Measurements from ENCODE around the gene RRAS.
"Not testable (repeated sequence)": the region's sequence is repeated elsewhere in the genome, so short reads cannot be mapped to it uniquely, and the experiment has no call there.

Gene RRAS

DNA sequence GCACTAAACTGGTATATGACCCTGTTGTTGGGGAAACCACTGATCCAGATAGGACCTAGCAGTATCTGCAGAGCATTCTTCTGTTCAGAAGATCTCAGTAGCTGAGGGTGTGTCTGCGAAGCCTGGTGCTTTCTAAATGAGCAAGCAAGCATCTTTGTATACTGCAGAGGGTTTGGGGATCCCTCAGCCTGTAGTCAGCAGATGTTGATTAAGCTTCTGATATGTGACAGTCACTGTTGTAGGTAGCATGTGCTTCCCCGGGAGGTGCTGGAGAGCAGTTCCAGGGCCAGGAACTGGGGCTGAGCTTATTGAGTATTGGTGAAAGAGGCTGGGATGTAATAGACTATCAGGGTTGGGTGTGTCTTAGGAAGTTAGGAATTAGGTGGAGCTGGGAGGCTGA is 3.5 kb upstream of the RRAS start:
- Histone ChIP-seq H3K9ac (ENCODE audit: low read depth in 1 of 2, low read length in 2 of 2) (peak overlapping the region in 1 of 2 donors; percentile 3), H3K27ac (ENCODE audit: low read depth, low read length) (no peak overlapping the region), H3K27me3 (ENCODE audit: control insufficient read depth in 1 of 2, insufficient read depth in 2 of 2, low read length in 2 of 2) (no peaks in the 10 kb centered on the region), H3K4me1 (ENCODE audit: control insufficient read depth in 1 of 2, insufficient read depth in 2 of 2, low read length in 2 of 2) (peaks cover 27 to 34% of the 10 kb centered on the region in 2 donors), H3K4me3 (ENCODE audit: low read depth in 1 of 2, low read length in 2 of 2) (peak overlapping the region in 1 of 2 donors; percentile 94), H3K36me3 (ENCODE audit: control insufficient read depth in 1 of 2, insufficient read depth in 2 of 2, low read length in 2 of 2) (peaks cover 15 to 31% of the 10 kb centered on the region in 2 donors), H3K9me3 (ENCODE audit: control insufficient read depth in 1 of 2, low read length in 2 of 2) (peaks cover 0 to 2% of the 10 kb centered on the region in 2 donors)

DNA sequence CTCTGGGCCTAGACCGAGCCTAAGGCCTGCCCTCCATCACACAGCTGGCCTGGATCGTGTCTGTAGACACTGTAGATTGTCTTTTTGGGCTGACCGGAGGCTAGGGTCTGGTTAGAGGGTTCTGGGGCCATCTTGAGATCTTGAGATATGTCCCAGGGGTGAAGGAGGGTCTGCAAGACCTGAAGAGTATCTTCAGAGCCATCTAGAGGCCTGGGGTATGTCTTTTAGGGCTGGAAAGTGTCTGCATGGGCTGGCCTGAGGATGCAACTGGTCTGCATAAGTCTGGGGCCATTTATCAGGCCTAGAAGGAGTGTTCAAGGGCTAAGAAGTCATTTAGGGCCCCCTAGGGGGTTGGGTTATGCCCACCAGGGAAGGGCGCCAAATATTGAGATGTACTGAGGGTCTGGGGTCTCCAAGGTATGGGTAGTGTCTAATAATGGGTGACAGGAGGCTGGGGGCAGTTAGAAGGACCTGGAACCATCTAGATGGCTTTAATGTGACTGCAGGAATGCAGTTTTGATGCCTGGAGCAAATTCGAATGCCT is 2.6 kb upstream of the RRAS start:
- Histone ChIP-seq H3K4me1 (ENCODE audit: control insufficient read depth in 1 of 2, insufficient read depth in 2 of 2, low read length in 2 of 2) (peaks cover 34 to 38% of the 10 kb centered on the region in 2 donors), H3K9ac (ENCODE audit: low read depth in 1 of 2, low read length in 2 of 2) (peak overlapping the region; percentile 93 to 99), H3K36me3 (ENCODE audit: control insufficient read depth in 1 of 2, insufficient read depth in 2 of 2, low read length in 2 of 2) (peaks cover 15 to 29% of the 10 kb centered on the region in 2 donors), H3K27me3 (ENCODE audit: control insufficient read depth in 1 of 2, insufficient read depth in 2 of 2, low read length in 2 of 2) (no peaks in the 10 kb centered on the region), H3K9me3 (ENCODE audit: control insufficient read depth in 1 of 2, low read length in 2 of 2) (peaks cover 0 to 2% of the 10 kb centered on the region in 2 donors), H3K27ac (ENCODE audit: low read depth, low read length) (peak overlapping the region; percentile 82), H3K4me3 (ENCODE audit: low read depth in 1 of 2, low read length in 2 of 2) (peak overlapping the region; percentile 94 to 100)

DNA sequence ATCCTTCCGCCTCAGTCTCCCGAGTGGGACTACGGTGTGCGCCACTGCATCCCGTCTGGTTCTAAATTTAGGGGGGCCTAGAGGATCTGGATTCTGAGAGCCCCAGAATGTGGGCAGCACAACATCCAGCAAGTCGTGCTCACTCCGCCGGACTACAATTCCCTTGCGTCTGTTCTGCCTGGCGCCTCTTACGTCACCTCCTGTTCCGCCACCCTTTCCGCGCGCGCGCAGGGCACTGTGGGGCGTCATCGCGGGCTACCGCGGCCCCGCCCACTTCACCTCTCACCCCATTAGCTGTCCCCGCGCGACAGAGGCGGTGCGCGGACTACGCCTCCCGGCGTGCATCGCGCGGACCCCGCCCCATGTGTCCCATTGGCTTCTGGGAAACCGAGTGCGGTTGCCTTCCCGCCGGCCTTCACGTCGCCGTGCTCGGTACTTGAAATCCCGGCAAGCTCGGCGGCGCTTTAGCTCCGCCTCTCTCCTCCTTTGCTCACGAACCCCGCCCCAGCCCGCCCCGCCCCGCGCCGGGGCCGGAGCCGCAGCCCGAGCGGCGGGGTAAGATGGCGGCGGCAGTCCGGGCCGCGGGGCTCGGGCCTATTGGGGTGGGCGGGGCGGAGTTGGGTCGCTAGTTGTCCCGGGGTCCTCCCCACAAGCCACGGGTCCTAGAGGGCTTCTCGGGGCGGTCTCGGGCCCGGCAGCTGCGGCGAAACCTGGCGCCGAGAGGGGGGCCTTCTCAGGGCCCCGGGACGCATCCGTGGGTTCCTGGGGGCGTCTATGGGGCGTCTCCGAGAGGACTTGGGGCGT is 1.9 kb upstream of the RRAS start, which contains the start of gene SCAF1:
TSS of gene SCAF1 (plus strand) at position 522 of the 804 bp plus-strand sequence. CDS start 2,818 bp downstream, outside the sequence.
- H3K4me1 ChIP-seq (ENCODE audit: control insufficient read depth in 1 of 2, insufficient read depth in 2 of 2, low read length in 2 of 2) = peaks cover 34 to 38% of the 10 kb centered on the region in 2 donors
- no peaks in the 10 kb centered on the region for H3K27me3 ChIP-seq (ENCODE audit: control insufficient read depth in 1 of 2, insufficient read depth in 2 of 2, low read length in 2 of 2)
- H3K36me3 ChIP-seq (ENCODE audit: control insufficient read depth in 1 of 2, insufficient read depth in 2 of 2, low read length in 2 of 2) = peaks cover 8 to 22% of the 10 kb centered on the region in 2 donors
- peak within 1 kb of the TSS; percentile 99 for H3K27ac ChIP-seq (ENCODE audit: low read depth, low read length)
- peak within 1 kb of the TSS; percentile 93 to 99 for H3K9ac ChIP-seq (ENCODE audit: low read depth in 1 of 2, low read length in 2 of 2)
- H3K4me3 ChIP-seq (ENCODE audit: low read depth in 1 of 2, low read length in 2 of 2) = peak within 1 kb of the TSS; percentile 94 to 100
- peaks cover 0 to 2% of the 10 kb centered on the region in 2 donors for H3K9me3 ChIP-seq (ENCODE audit: control insufficient read depth in 1 of 2, low read length in 2 of 2)

DNA sequence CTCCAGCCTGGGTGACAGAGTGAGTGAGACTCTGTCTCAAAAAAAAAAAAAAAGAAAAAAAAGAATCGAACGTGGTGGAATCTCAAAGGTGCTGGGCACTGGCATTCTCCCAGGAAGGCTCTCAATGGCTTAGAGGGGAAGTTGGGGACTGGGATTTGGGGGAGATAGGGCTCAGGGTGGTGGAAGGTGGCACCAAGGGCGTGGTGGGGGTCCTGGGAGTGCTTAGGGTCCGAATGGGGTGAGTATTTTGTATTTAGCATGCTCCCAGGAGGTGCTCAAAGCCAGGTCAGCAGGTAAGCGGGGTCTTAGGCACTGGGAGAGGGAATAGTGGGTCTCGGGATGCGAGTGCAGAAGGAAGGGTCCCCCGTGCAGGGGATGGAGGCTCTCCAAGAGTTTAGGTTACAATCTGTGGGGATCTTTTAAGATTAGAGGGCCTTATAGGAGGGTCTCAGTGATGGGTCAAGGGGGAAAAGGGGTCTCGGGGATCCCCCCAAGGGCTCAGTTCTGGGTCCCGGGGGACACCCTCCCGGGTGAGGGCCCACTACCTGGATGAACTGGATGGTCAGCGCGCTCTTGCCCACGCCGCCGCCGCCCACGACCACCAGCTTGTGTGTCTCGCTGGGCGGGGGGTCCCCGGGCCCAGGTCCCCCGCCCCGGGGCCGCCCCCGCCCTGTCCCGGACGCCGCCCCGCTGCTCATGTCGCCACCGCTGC is 386 bp downstream of the RRAS start:
- H3K36me3 ChIP-seq (ENCODE audit: control insufficient read depth in 1 of 2, insufficient read depth in 2 of 2, low read length in 2 of 2) = no peaks in the 10 kb centered on the region
- peaks cover 0 to 2% of the 10 kb centered on the region in 2 donors for H3K9me3 ChIP-seq (ENCODE audit: control insufficient read depth in 1 of 2, low read length in 2 of 2)
- H3K9ac ChIP-seq (ENCODE audit: low read depth in 1 of 2, low read length in 2 of 2) = peak overlapping the region; percentile 76 to 79
- peak overlapping the region; percentile 76 for H3K27ac ChIP-seq (ENCODE audit: low read depth, low read length)
- H3K27me3 ChIP-seq (ENCODE audit: control insufficient read depth in 1 of 2, insufficient read depth in 2 of 2, low read length in 2 of 2) = no peaks in the 10 kb centered on the region
- H3K4me3 ChIP-seq (ENCODE audit: low read depth in 1 of 2, low read length in 2 of 2) = peak overlapping the region; percentile 72 to 74
- peaks cover 34 to 38% of the 10 kb centered on the region in 2 donors for H3K4me1 ChIP-seq (ENCODE audit: control insufficient read depth in 1 of 2, insufficient read depth in 2 of 2, low read length in 2 of 2)

DNA sequence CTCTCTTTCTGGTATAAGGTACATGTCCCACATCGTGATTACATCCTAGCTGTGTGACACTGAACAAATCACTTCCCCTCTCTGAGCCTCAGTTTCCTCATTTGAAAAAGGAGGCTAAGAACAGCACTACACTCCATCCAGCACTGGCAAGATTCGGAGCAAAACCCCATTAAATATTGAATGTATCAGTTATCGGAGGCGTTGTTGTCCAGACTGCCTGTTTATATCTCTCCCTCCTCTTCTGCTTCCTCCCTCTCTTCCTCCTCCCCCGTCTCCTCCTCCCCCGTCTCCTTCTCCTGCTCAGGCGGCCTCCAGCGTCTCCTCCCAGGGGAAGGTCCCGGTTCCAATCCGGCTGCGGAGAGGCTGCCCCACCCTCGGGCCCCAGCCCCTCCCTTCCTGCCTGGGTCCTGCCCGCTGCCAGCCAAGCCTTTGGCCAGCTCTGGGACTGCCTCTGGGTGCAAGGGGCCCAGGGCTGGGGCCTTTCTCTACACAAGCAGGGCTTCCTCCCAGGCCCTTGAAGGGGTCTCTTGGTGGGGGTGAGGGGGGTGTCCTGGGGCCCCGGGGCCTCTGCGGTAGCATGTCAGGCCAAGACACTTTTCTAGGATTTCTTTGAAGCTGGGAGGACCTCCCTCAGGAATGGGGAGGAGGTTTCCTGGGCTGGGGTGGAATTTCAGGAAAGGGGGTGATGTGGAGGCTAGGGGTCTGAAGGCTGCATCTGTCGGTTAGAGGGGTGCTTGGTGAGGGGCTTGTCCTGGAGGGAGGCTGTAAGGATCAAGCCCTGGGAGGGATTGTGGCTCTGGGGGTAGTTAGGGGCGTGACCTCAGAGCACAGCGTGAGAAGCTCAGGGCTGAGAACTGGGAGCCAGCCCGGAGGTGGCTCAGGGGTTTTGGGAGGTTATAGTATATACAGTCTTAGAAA is 1.9 kb downstream of the RRAS start:
- Histone ChIP-seq H3K9ac (ENCODE audit: low read depth in 1 of 2, low read length in 2 of 2) (peak overlapping the region; percentile 30 to 58), H3K27me3 (ENCODE audit: control insufficient read depth in 1 of 2, insufficient read depth in 2 of 2, low read length in 2 of 2) (no peaks in the 10 kb centered on the region), H3K27ac (ENCODE audit: low read depth, low read length) (peak overlapping the region; percentile 41), H3K9me3 (ENCODE audit: control insufficient read depth in 1 of 2, low read length in 2 of 2) (peaks cover 0 to 2% of the 10 kb centered on the region in 2 donors), H3K4me3 (ENCODE audit: low read depth in 1 of 2, low read length in 2 of 2) (peak overlapping the region; percentile 40 to 52), H3K4me1 (ENCODE audit: control insufficient read depth in 1 of 2, insufficient read depth in 2 of 2, low read length in 2 of 2) (peaks cover 25 to 27% of the 10 kb centered on the region in 2 donors), H3K36me3 (ENCODE audit: control insufficient read depth in 1 of 2, insufficient read depth in 2 of 2, low read length in 2 of 2) (no peaks in the 10 kb centered on the region)

DNA sequence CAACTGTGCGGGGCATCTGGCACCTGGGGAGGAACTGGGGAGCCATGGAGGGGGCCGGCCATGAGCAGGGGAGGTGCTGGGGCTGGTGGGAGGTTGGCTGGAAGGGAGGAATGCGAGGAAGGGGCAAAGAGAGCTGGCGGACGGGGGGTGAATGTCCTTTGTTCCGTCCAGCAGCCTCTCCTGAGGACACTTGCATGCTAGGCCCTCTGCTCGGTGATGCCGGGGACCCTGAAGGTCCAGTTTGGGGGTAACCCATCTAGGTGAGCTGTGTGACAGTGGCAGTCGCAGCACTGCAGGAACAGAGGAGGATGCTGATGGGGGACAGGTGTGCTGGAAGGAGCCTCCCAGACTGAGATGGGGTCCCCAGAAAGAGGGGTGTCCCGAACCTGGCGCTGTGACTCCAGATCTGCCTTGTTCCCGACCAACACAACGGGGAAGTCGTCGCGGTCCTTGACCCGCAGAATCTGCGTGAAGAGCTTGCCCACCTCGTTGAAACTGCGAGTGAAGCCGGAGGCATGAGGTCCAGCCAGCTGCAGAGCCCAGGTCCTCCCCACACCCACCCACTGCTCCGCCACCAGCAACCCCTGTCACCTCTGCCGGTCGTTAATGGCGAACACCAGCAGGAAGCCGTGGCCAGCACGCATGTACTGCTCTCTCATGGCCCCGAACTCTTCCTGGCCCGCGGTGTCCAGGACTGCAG is 3.6 kb downstream of the RRAS start:
- Histone ChIP-seq H3K4me3 (ENCODE audit: low read depth in 1 of 2, low read length in 2 of 2) (no peak overlapping the region), H3K4me1 (ENCODE audit: control insufficient read depth in 1 of 2, insufficient read depth in 2 of 2, low read length in 2 of 2) (peaks cover 20 to 22% of the 10 kb centered on the region in 2 donors), H3K9ac (ENCODE audit: low read depth in 1 of 2, low read length in 2 of 2) (no peak overlapping the region), H3K36me3 (ENCODE audit: control insufficient read depth in 1 of 2, insufficient read depth in 2 of 2, low read length in 2 of 2) (no peaks in the 10 kb centered on the region), H3K27ac (ENCODE audit: low read depth, low read length) (no peak overlapping the region), H3K27me3 (ENCODE audit: control insufficient read depth in 1 of 2, insufficient read depth in 2 of 2, low read length in 2 of 2) (no peaks in the 10 kb centered on the region), H3K9me3 (ENCODE audit: control insufficient read depth in 1 of 2, low read length in 2 of 2) (no peaks in the 10 kb centered on the region)

DNA sequence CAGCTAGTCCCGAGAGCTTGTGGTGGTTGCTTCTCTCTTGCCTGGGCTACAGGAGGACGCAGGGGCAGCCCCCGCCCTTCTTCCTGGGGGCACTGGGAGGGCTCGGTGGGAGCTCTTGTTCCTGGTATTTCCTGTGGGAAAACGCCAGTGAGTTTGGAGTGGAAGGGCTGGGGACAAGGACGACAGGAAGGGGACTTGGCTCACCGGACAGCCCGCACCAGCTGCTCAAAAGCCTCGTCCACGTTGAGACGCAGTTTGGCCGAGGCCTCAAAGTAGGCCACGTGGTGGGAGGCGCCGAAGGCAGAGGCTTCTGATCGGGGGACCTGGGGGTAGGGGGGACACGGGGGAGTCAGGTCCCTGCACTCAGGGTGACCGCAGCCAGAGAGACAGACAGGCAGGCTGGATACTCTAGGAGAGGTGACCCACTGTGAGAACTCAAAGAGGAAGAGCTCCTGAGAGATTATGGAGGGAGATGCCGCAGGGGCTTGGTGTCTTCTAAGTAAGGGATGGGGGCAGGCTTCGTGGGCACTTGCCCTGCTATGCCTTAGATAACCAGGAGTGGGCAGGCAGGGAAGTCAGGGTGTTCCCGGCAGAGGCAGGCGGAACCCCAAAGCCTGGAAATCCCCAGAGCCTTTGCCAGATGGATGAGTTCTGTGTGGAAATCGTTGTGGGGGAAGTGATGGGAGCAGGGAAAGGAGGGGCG is 4.3 kb downstream of the RRAS start:
- H3K9me3 ChIP-seq (ENCODE audit: control insufficient read depth in 1 of 2, low read length in 2 of 2) = no peaks in the 10 kb centered on the region
- no peaks in the 10 kb centered on the region for H3K36me3 ChIP-seq (ENCODE audit: control insufficient read depth in 1 of 2, insufficient read depth in 2 of 2, low read length in 2 of 2)
- H3K4me1 ChIP-seq (ENCODE audit: control insufficient read depth in 1 of 2, insufficient read depth in 2 of 2, low read length in 2 of 2) = peaks cover 22 to 27% of the 10 kb centered on the region in 2 donors
- H3K27ac ChIP-seq (ENCODE audit: low read depth, low read length) = no peak overlapping the region
- no peak overlapping the region for H3K4me3 ChIP-seq (ENCODE audit: low read depth in 1 of 2, low read length in 2 of 2)
- no peaks in the 10 kb centered on the region for H3K27me3 ChIP-seq (ENCODE audit: control insufficient read depth in 1 of 2, insufficient read depth in 2 of 2, low read length in 2 of 2)
- H3K9ac ChIP-seq (ENCODE audit: low read depth in 1 of 2, low read length in 2 of 2) = no peak overlapping the region

DNA sequence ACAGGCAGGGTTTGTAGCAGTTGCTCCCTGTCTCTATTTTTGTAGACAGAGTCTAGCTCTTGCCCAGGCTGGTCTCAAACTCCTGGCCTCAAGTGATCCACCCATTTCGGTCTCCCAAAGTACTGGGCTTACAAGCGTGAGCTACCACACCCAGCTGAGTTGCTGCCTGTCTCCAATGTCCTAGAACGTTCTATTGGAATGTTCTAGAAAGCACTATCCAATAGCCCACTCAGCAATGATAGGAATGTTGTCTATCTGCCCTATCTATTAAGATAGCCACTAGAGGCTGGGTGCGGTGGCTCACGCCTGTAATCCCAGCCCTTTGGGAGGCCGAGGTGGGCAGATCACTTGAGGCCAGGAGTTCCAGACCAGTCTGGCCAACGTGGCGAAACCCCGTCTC is 6.7 kb downstream of the RRAS start:
- H3K9ac ChIP-seq (ENCODE audit: low read depth in 1 of 2, low read length in 2 of 2); H3K27ac ChIP-seq (ENCODE audit: low read depth, low read length): not testable (repeated sequence)
- peaks cover 9 to 14% of the 10 kb centered on the region in 2 donors for H3K4me1 ChIP-seq (ENCODE audit: control insufficient read depth in 1 of 2, insufficient read depth in 2 of 2, low read length in 2 of 2)

More for the DNA sequence above, 6.7 kb downstream of the RRAS start:
- H3K9me3 ChIP-seq (ENCODE audit: control insufficient read depth in 1 of 2, low read length in 2 of 2); H3K4me3 ChIP-seq (ENCODE audit: low read depth in 1 of 2, low read length in 2 of 2); H3K27me3 ChIP-seq (ENCODE audit: control insufficient read depth in 1 of 2, insufficient read depth in 2 of 2, low read length in 2 of 2); H3K36me3 ChIP-seq (ENCODE audit: control insufficient read depth in 1 of 2, insufficient read depth in 2 of 2, low read length in 2 of 2): not testable (repeated sequence)

All from duodenal mucosa (tissue), 2 donors.